Naive B cell (primary cell): Measurements from ENCODE around the gene RTKN2. TPM values are rescaled to one million over a fixed set of nuclear protein-coding genes. Genes with fewer than 3 reads are reported as not detected.

Source experiments
- ATAC-seq, 2 donors: fragments of 150-1000 bp; cut with Tn5 transposase; 2 replicates each; pipeline ENCODE4 v1.10.0; 2021; ENCODE audit warnings: low read depth in 2 of 2, mild to moderate bottlenecking in 2 of 2, moderate library complexity in 2 of 2
- DNase-seq: peaks from one replicate; pipeline ENCODE4 v3.0.0; 2022
- H3K27ac Mint-ChIP-seq, 6 donors: one replicate each; pipeline ENCODE4 v1.8.0; 2020 to 2022; ENCODE audit warnings: mild to moderate bottlenecking in 6 of 6, mixed read lengths in 6 of 6, moderate library complexity in 5 of 6, inconsistent platforms in 2 of 6
- H3K27me3 Mint-ChIP-seq, 3 donors: one replicate each; pipeline ENCODE4 v1.8.0; 2021 to 2022; ENCODE audit warnings: mixed read lengths in 3 of 3, mild to moderate bottlenecking in 1 of 3
- H3K36me3 Mint-ChIP-seq, 2 donors: one replicate each; pipeline ENCODE4 v1.8.0; 2020 to 2022; ENCODE audit warnings: mixed read lengths in 2 of 2, inconsistent platforms in 1 of 2, mild to moderate bottlenecking in 1 of 2
- H3K4me1 Mint-ChIP-seq, 3 donors: one replicate each; pipeline ENCODE4 v1.8.0; 2020 to 2022; ENCODE audit warnings: mixed read lengths in 3 of 3, inconsistent platforms in 1 of 3, mild to moderate bottlenecking in 1 of 3, moderate library complexity in 1 of 3
- H3K4me3 Mint-ChIP-seq, 8 donors: one replicate each; pipeline ENCODE4 v1.8.0; 2020 to 2022; ENCODE audit warnings: mild to moderate bottlenecking in 8 of 8, mixed read lengths in 8 of 8, moderate library complexity in 8 of 8, inconsistent platforms in 2 of 8
- H3K9me3 Mint-ChIP-seq, 7 donors: one replicate each; pipeline ENCODE4 v1.8.0; 2020 to 2022; ENCODE audit warnings: mixed read lengths in 7 of 7, mild to moderate bottlenecking in 5 of 7, inconsistent platforms in 2 of 7, moderate library complexity in 1 of 7
- polyA plus RNA-seq, 6 donors: library from polyadenylated mRNA; unstranded; fragments of 300-500 nt; fragmentation: Illumina TruSeq; gene quantifications; one replicate each; pipeline ENCODE4 v1.2.3, GENCODE V29; 2021; ENCODE audit warnings: low read depth in 6 of 6

Gene RTKN2
- polyA plus RNA-seq, 6 donors from 2014 or later, result 0.04 to 0.73 (median 0.17) TPM

DNA sequence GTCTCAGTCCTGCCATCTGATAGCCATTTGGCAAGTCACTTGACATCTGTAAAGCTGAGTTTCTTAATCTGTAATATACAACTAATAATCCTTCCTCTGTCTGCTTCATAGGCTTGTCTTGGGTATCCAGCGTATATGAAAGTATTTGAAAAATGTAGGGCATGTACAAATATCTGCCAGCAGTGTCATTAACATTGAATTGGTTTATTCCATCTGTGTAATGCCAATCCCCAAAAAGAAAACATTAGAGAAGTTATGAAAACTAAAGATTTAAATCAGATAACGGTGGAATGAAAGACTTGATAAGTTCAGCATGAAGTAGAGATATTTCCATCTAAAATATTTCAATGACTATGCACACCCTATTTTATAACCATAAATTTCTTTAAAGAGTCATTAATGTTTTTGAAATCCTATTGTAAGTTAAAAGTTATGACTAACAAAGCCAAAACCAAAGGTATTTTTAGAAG is 9.8 kb upstream of the RTKN2 start:
- Mint-ChIP-seq H3K9me3 (no peaks in the 10 kb centered on the region), H3K27me3 (peaks cover 0 to 7% (median 4%) of the 10 kb centered on the region in 3 donors), H3K36me3 (no peaks in the 10 kb centered on the region), H3K4me3 (no peak overlapping the region), H3K27ac (no peak overlapping the region), H3K4me1 (no peaks in the 10 kb centered on the region)
- ATAC-seq (no peak), DNase-seq (no peak)

DNA sequence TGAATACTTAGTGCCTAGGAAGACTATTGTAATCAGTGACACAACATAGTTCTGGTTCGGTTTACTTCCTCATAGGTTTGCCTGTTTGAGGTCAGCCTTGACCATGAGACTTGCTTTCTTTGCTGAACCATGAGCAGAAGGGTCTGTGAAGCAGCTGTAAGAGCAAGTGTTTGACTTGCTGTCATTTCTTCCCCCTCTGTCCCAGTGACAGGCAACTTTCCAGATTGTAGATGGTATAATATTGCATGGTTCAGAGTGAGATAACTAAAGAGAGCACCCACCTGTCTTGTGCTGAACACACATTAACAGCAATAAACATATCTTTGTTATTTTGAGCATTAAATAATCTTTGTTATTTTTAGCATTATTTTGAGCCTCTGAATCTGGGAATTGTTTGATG is 9.3 kb upstream of the RTKN2 start:
- Mint-ChIP-seq H3K4me1 (no peaks in the 10 kb centered on the region), H3K27me3 (peaks cover 0 to 7% (median 4%) of the 10 kb centered on the region in 3 donors), H3K9me3 (no peaks in the 10 kb centered on the region), H3K36me3 (no peaks in the 10 kb centered on the region), H3K27ac (no peak overlapping the region), H3K4me3 (no peak overlapping the region)
- no peak for DNase-seq
- ATAC-seq, result no peak

DNA sequence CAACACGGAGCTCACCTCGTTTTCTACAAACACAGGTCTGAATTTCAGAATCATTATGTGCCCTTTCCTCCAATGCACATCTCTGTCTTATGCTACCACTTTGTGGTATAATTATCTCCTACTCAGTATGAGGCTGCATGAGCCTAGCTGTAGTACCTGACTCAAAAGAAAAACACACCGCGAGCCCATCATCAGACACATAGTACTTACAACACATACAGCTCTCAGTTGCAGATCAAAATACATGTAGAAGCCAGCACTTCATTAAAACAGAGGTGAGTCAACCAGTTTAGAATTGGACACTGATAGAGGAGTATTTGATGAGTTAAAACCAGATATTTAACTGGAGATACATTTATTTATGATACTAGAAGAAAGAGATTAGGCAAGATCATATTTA is 1.4 kb upstream of the RTKN2 start:
- H3K27me3 Mint-ChIP-seq, result peaks cover 0 to 13% (median 10%) of the 10 kb centered on the region in 3 donors
- peak overlapping the region in 5 of 8 donors; percentile 4 to 96 (median 85) for H3K4me3 Mint-ChIP-seq
- H3K36me3 Mint-ChIP-seq, result no peaks in the 10 kb centered on the region
- H3K27ac Mint-ChIP-seq, result no peak overlapping the region
- H3K4me1 Mint-ChIP-seq, result peaks cover 8 to 12% (median 8%) of the 10 kb centered on the region in 3 donors
- ATAC-seq, result no peak
- DNase-seq, result no peak
- no peaks in the 10 kb centered on the region for H3K9me3 Mint-ChIP-seq

DNA sequence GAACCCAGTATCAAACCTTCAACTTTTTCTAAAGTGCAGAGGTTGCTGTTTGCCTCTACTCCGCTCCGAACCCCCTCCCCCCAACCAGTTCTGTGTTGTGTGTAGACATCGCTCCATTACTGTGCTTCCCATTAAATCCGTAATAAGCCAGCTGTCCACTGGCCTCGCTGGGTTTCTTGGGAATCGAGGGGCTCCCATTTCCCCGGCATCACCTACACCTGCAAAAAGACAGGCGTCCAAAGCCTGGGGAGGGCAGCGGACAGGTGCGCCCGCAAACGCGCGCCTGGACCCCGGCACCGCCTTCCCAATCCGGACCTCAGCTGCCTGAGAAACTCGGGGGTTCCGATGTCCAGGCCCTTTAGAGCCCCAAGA is 631 bp downstream of the RTKN2 start:
- Mint-ChIP-seq H3K27me3 (peaks cover 0 to 13% (median 10%) of the 10 kb centered on the region in 3 donors), H3K4me1 (peaks cover 8 to 12% (median 8%) of the 10 kb centered on the region in 3 donors), H3K9me3 (no peaks in the 10 kb centered on the region), H3K27ac (peak overlapping the region in 1 of 6 donors; percentile 22), H3K4me3 (peak overlapping the region; percentile 74 to 96 (median 90)), H3K36me3 (no peaks in the 10 kb centered on the region)
- DNase-seq (no peak), ATAC-seq (peak; percentile 2)

DNA sequence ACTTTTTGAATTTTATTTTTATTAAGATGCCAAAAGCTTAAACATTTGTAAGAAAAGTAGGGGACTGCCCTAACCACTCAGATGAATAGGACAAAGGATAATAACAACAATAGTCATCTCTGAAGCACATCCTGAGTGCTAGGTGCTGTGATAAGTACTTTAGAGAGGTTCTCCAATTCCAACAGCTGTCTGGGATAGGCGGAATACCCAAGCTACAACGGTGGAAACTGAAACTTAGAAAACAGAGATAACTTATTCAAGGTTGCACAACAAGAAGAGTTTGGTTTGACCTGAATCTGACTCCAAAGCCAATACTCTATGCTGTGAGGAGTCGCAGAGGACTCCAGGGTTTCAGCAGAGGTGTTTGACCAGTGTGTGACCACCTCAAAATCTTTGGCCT is 2.0 kb downstream of the RTKN2 start:
- no peaks in the 10 kb centered on the region for H3K9me3 Mint-ChIP-seq
- H3K36me3 Mint-ChIP-seq, result no peaks in the 10 kb centered on the region
- no peak for DNase-seq
- H3K4me1 Mint-ChIP-seq, result peaks cover 8 to 12% (median 8%) of the 10 kb centered on the region in 3 donors
- no peak for ATAC-seq
- peaks cover 0 to 13% (median 10%) of the 10 kb centered on the region in 3 donors for H3K27me3 Mint-ChIP-seq
- peak overlapping the region in 1 of 8 donors; percentile 85 for H3K4me3 Mint-ChIP-seq
- H3K27ac Mint-ChIP-seq, result no peak overlapping the region

DNA sequence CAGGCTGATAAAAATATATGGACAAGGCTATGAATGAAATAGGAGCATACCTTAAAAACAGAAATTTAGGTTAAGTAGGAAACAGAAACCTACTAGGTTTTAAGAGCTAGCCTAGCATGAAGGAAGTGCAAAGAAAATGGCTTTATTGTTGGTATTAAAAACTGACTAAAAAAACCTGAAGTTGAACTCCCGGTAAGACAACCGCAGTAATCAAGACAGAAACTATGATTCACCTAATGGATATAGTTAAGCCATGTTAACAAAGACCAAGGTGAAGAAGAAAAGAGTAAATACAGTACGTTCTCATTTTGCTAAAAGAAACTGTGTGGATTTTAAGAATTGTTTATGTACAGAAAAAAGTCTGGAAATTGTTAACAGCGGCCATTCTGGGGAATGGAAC is 2.5 kb downstream of the RTKN2 start:
- H3K4me1 Mint-ChIP-seq, result peaks cover 8 to 12% (median 8%) of the 10 kb centered on the region in 3 donors
- H3K36me3 Mint-ChIP-seq, result no peaks in the 10 kb centered on the region
- H3K27ac Mint-ChIP-seq, result no peak overlapping the region
- no peaks in the 10 kb centered on the region for H3K9me3 Mint-ChIP-seq
- DNase-seq (no peak), ATAC-seq (no peak)
- peaks cover 0 to 13% (median 10%) of the 10 kb centered on the region in 3 donors for H3K27me3 Mint-ChIP-seq
- peak overlapping the region in 1 of 8 donors; percentile 85 for H3K4me3 Mint-ChIP-seq

DNA sequence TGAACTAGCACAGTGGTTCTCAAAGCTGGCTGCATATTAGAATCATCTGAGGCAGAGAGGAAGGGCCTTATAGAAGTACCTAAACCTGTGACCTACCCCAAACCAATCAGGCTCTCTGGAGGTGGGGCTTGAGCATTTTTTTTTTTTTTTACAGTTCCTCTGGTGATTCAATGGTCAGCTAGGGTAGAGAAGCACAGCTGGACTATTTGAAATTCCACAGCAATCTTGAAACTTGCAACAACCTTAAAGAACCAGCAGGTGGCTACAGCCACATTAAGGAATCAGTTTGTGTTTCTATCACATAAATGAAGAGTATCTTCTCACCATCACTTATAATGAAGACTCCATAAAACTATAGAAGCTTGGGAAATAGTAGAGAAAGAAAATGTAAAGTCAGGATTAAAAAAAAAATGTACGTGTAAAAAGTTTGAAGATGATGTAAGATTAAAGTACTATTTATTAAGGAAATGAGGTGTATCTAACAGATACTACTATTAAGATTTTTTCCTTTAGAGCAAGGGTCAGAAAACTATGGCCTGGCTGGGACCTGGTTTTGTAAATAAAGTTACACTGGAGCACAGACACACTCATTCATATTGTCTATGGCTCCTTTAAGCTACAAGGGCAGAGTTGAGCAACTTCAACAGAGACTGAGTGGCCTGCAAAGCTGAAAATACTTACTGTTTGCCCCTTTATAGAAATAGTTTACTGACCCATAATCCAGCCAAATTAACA is 3.8 kb downstream of the RTKN2 start:
- H3K27ac Mint-ChIP-seq, result no peak overlapping the region
- H3K9me3 Mint-ChIP-seq, result no peaks in the 10 kb centered on the region
- peaks cover 8 to 12% (median 8%) of the 10 kb centered on the region in 3 donors for H3K4me1 Mint-ChIP-seq
- DNase-seq (no peak), ATAC-seq (no peak)
- peaks cover 0 to 11% (median 4%) of the 10 kb centered on the region in 3 donors for H3K27me3 Mint-ChIP-seq
- H3K4me3 Mint-ChIP-seq, result peak overlapping the region in 1 of 8 donors; percentile 28
- no peaks in the 10 kb centered on the region for H3K36me3 Mint-ChIP-seq

DNA sequence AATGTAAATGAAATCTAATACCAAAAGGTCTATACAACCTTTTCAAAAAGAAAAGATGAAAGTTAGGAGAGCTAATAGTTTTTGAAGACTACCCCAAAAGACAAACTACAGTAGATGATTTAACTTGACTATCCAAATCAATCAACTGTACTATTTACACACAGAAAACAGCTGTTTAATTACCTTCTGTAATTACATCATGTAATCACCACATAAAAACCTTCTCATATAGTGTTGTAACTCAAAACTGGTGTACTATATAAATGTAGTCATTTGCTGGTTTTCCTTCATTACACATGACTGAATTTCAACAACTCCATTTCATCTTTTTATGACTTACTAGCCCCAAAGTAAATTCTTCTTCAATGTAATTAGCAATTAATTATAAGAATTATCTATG is 4.5 kb downstream of the RTKN2 start:
- no peak overlapping the region for H3K4me3 Mint-ChIP-seq
- ATAC-seq, result no peak
- no peaks in the 10 kb centered on the region for H3K9me3 Mint-ChIP-seq
- H3K27me3 Mint-ChIP-seq, result peaks cover 0 to 4% (median 2%) of the 10 kb centered on the region in 3 donors
- DNase-seq, result no peak
- H3K4me1 Mint-ChIP-seq, result peaks cover 3 to 7% (median 3%) of the 10 kb centered on the region in 3 donors
- no peaks in the 10 kb centered on the region for H3K36me3 Mint-ChIP-seq
- H3K27ac Mint-ChIP-seq, result no peak overlapping the region

DNA sequence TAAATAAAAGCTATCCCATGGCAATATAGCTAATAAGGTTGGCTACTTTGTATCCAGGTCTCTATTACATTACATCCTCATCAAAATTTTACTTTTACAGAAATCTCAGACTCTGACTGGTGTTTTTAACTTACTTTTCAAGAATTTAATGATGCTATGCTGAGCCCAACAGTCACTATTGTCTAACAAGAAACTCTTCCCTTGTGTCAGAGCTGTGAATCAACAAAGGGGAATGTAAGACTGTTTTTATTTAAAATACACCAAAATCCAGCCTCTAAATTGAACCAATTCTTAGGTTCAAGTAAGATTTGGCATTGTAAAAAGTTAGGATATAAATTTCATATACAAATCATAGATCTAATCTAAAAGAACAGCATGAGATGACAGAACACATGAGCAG is 7.0 kb downstream of the RTKN2 start:
- no peaks in the 10 kb centered on the region for H3K9me3 Mint-ChIP-seq
- H3K27me3 Mint-ChIP-seq, result no peaks in the 10 kb centered on the region
- no peaks in the 10 kb centered on the region for H3K36me3 Mint-ChIP-seq
- H3K4me1 Mint-ChIP-seq, result no peaks in the 10 kb centered on the region
- ATAC-seq (no peak), DNase-seq (no peak)
- H3K27ac Mint-ChIP-seq, result no peak overlapping the region
- no peak overlapping the region for H3K4me3 Mint-ChIP-seq

DNA sequence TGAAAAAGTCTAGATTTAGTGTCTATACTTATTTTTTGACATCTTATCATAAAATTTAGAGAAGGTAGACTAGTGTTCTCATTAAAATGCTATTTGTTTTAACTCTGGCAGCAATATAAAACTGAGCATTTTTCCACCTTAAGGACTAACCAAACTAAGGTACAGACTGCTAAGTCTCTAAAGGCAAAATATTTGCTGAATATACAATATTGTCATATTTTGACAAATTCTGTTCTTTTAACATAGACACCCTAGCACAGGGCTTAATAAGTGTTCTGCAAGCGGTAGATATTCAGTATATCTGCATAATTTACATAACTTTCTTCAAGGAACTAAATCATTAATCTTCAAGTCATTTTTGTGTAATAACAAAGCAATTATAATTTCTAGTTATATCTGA is 8.6 kb downstream of the RTKN2 start:
- Mint-ChIP-seq H3K4me1 (no peaks in the 10 kb centered on the region), H3K27ac (peak overlapping the region in 1 of 6 donors; percentile 58)
- DNase-seq, result no peak

DNA sequence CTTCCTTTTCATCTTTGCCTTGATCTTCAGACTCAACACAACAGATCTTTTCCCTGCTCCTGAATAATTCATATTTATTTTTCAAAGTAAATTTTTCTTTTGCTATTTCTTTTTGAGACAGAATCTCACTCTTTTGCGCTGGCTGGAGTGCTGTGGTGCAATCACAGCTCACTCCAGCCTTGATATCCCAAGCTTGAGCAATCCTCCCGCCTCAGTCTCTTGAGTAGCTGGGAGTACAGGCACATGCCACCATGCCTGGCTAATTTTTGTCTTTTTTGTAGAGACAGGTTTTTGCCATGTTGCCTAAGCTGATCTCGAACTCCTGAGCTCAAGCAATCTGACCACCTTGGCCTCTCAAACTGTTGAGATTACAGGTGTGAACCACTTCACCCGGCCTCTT is 9.2 kb downstream of the RTKN2 start:
- Mint-ChIP-seq H3K27me3 (no peaks in the 10 kb centered on the region), H3K27ac (no peak overlapping the region), H3K4me3 (no peak overlapping the region), H3K36me3 (no peaks in the 10 kb centered on the region), H3K9me3 (no peaks in the 10 kb centered on the region), H3K4me1 (no peaks in the 10 kb centered on the region)
- ATAC-seq (no peak), DNase-seq (no peak)

More for the DNA sequence above, 8.6 kb downstream of the RTKN2 start:
- Mint-ChIP-seq H3K4me3 (no peak overlapping the region), H3K36me3 (no peaks in the 10 kb centered on the region), H3K9me3 (no peaks in the 10 kb centered on the region), H3K27me3 (no peaks in the 10 kb centered on the region)
- no peak for ATAC-seq

DNA sequence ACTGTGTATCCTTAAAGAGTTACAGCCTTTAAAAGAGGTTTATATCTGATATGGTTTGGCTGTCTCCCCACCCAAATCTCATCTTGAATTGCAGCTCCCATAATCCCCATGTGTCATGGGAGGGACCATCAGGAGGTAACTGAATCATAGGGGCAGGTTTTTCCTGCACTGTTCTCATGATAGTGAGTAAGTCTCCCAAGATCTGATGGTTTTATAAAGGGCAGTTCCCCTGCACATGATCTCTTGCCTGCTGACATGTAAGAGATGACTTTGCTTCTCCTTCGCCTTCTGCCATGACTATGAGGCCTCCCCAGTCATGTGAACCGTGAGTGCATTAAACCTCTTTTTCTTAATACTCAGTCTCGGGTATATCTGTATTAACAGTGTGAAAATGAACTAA is 9.7 kb downstream of the RTKN2 start:
- no peaks in the 10 kb centered on the region for H3K27me3 Mint-ChIP-seq
- no peaks in the 10 kb centered on the region for H3K4me1 Mint-ChIP-seq
- H3K27ac Mint-ChIP-seq, result no peak overlapping the region
- H3K9me3 Mint-ChIP-seq, result peaks cover 0 to 4% (median 0%) of the 10 kb centered on the region in 7 donors
- DNase-seq (no peak), ATAC-seq (no peak)
- no peak overlapping the region for H3K4me3 Mint-ChIP-seq
- no peaks in the 10 kb centered on the region for H3K36me3 Mint-ChIP-seq

DNA sequence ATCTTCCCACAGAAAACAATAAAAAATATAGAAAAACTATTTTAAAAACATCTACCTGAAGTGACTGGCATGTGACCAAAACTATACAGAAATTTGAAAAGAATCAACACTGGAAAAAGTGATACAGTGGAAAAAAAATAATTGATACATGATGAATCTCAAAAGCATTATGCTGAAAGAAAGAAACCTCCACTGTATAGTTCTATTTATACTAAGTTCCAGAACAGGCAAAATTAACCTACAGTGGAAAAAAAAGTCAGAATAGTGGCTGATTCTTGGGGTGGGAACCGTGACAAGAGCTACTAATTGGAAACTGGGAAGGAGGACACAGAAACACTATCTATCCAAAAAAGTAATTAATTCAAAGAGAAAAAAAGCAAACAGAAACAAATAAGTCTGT is 14.9 kb downstream of the RTKN2 start:
- Mint-ChIP-seq H3K4me3 (no peak overlapping the region), H3K27me3 (no peaks in the 10 kb centered on the region), H3K4me1 (peaks cover 2 to 6% (median 4%) of the 10 kb centered on the region in 3 donors), H3K27ac (no peak overlapping the region), H3K9me3 (peaks cover 0 to 4% (median 0%) of the 10 kb centered on the region in 7 donors), H3K36me3 (no peaks in the 10 kb centered on the region)
- ATAC-seq, result no peak
- DNase-seq, result no peak

DNA sequence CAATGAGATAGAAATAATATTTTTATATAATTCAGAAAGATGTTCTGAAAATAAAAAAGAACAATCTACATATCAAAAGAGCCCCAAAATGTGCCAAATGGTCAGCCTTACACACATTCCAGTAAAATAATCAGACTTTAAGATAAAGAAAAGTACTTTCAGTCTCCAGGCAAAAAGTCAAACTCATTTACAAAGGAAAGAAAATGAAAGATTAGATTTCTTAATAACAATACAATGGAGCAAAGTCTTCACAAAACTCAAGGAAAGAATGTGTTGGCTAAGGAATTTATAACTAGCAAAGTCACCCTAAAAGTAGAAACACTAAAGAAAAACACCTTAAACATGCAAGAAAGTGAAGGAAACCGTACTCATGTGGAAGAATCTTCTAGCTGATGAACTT is 16.6 kb downstream of the RTKN2 start:
- ATAC-seq (no peak), DNase-seq (no peak)
- H3K4me3 Mint-ChIP-seq, result no peak overlapping the region
- peaks cover 2 to 6% (median 4%) of the 10 kb centered on the region in 3 donors for H3K4me1 Mint-ChIP-seq
- H3K36me3 Mint-ChIP-seq, result no peaks in the 10 kb centered on the region
- peak overlapping the region in 1 of 6 donors; percentile 38 for H3K27ac Mint-ChIP-seq
- H3K27me3 Mint-ChIP-seq, result no peaks in the 10 kb centered on the region
- peaks cover 0 to 4% (median 0%) of the 10 kb centered on the region in 7 donors for H3K9me3 Mint-ChIP-seq
